HG03565 (cell line): ENCODE results near the gene HCN2.
"Not testable (repeated sequence)": the region's sequence is repeated elsewhere in the genome, so short reads cannot be mapped to it uniquely, and the experiment has no call there.

Source experiments
- ATAC-seq: cut with Tn5 transposase; IDR thresholded peaks from one replicate; pipeline ENCODE4 v1.9.1; 2021; ENCODE audit warnings: mild to moderate bottlenecking, moderate library complexity; ENCODE audit not compliant: unreplicated experiment

Gene HCN2

GRCh38 chr19:602391-603301 lies 13.0 kb downstream of the HCN2 start:
- no peak for ATAC-seq

DNA sequence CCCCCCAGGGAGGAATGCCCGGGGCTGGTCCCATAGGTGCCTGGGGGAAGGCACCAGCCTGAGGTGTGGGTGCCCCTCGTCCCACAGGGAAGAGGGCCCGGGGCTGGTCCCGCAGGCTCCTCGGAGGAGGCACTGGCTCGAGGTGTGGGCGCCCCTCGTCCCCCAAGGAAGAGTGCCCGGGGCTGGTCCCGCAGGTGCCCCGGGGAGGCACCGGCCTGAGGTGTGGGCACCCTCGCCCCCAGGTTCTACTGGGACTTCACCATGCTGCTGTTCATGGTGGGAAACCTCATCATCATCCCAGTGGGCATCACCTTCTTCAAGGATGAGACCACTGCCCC lies 13.6 kb downstream of the HCN2 start:
- not testable (repeated sequence) for ATAC-seq

GRCh38 chr19:603779-604178 lies 14.1 kb downstream of the HCN2 start:
- not testable (repeated sequence) for ATAC-seq

DNA sequence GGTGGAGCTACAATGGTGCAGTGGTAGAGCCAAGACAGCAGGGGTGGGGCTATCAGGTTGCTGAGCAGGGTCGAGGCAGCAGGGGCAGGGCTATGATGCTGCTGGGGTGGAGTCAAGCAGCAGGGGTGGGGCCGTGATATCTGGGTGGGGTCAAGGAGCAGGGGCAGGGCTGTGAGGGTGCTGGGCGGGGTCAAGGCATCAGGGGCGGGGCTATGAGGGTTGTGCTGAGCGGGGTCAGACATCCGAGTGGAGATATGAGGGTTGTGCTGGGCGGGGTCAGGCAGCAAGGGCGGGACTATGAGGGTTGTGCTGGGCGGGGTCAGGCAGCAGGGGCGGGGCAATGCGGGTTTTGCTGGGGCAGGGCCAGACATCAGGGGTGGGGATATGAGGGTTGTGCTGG lies 14.7 kb downstream of the HCN2 start:
- ATAC-seq, result no peak

GRCh38 chr19:605061-605971 lies 15.6 kb downstream of the HCN2 start:
- ATAC-seq, result not testable (repeated sequence)

- ATAC-seq, result no peak
Measured at GRCh38 chr19:607301-608154, 17.8 kb downstream of the HCN2 start.

GRCh38 chr19:608155-609003 lies 18.7 kb downstream of the HCN2 start:
- no peak for ATAC-seq

DNA sequence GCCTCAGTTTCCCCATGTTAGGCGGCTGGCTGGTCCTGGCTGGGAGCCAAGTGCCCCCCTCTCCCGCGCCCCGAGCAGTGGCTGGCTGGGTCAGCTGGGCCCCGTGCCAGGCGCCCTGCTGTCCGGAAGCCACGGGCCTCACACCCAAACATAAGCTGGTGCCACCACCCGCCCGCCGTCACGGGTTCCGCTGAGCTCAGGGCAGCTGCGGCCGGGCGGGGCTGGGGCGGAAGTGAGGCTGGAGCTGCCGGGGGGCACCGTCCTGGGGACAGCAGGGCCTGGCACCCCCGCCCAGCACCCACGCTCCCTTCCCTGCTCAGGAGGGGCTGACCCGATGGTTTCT lies 19.3 kb downstream of the HCN2 start:
- ATAC-seq, result no peak

GRCh38 chr19:610071-610800 lies 20.6 kb downstream of the HCN2 start:
- ATAC-seq, result no peak

GRCh38 chr19:610801-611480 lies 21.3 kb downstream of the HCN2 start:
- ATAC-seq, result no peak

DNA sequence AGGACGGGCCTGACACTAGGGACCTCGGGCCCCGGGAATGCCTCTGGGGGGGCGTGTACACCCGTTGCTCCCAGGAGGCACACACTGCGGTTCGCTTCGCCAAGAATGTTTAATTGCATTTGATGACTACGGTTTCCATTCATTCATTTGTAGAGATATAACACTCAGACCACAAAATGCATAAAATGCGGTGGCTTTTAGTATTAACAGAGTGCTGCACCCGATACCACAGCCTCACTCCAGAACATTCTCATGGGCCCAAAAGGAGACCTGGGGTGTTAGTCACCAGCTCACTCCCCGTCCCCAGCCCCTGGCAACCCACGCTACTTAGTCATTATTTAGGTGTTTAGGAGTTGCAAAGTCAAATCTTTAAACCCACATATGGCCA lies 21.8 kb downstream of the HCN2 start:
- ATAC-seq, result no peak

DNA sequence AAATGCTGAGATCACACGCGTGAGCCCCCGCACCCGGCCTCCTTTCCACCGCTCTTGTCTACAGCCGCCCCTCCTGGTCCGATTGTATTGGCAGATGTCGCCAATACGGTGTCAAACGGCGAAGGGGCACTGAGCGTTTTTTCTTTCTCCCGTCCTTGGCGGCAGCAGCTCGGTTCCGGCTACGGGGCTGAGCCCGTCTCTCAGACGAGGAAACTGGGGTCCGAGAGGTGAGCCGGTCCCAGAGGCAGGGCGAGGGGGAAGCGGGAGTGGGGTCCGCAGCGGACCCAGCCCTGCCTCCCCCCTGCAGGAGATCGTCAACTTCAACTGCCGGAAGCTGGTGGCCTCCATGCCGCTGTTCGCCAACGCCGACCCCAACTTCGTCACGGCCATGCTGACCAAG lies 23.3 kb downstream of the HCN2 start:
- no peak for ATAC-seq

- no peak for ATAC-seq
Measured at GRCh38 chr19:613732-614567, 24.3 kb downstream of the HCN2 start.

DNA sequence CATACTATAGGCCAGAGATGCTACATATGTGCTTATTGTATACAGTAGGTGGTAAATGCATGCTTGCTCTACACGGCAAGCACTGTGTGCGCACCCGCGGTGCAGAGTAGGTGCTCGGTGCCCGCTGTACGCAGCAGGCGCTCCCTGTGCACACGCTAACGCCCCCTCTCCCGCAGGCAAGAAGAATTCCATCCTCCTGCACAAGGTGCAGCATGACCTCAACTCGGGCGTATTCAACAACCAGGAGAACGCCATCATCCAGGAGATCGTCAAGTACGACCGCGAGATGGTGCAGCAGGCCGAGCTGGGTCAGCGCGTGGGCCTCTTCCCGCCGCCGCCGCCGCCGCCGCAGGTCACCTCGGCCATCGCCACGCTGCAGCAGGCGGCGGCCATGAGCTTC lies 25.9 kb downstream of the HCN2 start:
- ATAC-seq, result no peak

DNA sequence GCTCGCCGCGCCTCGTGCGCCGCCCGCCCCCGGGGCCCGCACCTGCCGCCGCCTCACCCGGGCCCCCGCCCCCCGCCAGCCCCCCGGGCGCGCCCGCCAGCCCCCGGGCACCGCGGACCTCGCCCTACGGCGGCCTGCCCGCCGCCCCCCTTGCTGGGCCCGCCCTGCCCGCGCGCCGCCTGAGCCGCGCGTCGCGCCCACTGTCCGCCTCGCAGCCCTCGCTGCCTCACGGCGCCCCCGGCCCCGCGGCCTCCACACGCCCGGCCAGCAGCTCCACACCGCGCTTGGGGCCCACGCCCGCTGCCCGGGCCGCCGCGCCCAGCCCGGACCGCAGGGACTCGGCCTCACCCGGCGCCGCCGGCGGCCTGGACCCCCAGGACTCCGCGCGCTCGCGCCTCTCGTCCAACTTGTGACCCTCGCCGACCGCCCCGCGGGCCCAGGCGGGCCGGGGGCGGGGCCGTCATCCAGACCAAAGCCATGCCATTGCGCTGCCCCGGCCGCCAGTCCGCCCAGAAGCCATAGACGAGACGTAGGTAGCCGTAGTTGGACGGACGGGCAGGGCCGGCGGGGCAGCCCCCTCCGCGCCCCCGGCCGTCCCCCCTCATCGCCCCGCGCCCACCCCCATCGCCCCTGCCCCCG lies 26.5 kb downstream of the HCN2 start:
- ATAC-seq, result no peak

GRCh38 chr19:616747-617526 lies 27.3 kb downstream of the HCN2 start:
- no peak for ATAC-seq
